Measurements from ENCODE around the gene CCDC187.
"Not testable (repeated sequence)": the region's sequence is repeated elsewhere in the genome, so short reads cannot be mapped to it uniquely, and the experiment has no call there.

The CCDC187 gene

DNA sequence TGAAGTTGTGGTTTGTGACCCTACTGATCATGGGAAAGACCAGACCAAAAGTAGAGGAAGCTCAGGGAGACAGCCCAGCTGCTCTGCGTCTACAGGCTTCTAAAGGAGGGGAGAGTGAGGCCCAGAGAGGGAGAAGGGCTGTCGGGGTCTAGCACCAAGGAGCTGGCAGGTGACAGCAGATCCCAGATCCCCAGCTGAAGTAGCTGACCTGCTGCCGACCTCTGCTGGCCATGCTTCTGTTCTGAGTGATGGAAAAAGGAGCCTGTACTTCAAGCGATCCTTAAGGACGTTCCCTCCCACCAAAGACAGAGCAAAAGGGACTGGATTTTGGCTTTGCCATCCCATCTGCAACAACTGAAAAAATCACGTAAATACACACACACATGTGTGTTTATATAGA is 35.6 kb downstream of the CCDC187 start:
- no peaks in the 10 kb centered on the region for H3K27me3 ChIP-seq (ENCODE audit: control insufficient read depth, insufficient read depth, low read length)
- no peaks in the 10 kb centered on the region for H3K9me3 ChIP-seq (ENCODE audit: control insufficient read depth, insufficient read depth, low read length)
- H3K9ac ChIP-seq (ENCODE audit: low read depth, low read length), result no peak overlapping the region
- no peak overlapping the region for H3K4me3 ChIP-seq (ENCODE audit: low read depth, low read length)
- no peak overlapping the region for H3K27ac ChIP-seq (ENCODE audit: low read depth, low read length)
- peaks cover 7% of the 10 kb centered on the region for H3K4me1 ChIP-seq (ENCODE audit: control insufficient read depth, insufficient read depth, low read length)
- no peaks in the 10 kb centered on the region for H3K36me3 ChIP-seq (ENCODE audit: control insufficient read depth, insufficient read depth, low read length)

DNA sequence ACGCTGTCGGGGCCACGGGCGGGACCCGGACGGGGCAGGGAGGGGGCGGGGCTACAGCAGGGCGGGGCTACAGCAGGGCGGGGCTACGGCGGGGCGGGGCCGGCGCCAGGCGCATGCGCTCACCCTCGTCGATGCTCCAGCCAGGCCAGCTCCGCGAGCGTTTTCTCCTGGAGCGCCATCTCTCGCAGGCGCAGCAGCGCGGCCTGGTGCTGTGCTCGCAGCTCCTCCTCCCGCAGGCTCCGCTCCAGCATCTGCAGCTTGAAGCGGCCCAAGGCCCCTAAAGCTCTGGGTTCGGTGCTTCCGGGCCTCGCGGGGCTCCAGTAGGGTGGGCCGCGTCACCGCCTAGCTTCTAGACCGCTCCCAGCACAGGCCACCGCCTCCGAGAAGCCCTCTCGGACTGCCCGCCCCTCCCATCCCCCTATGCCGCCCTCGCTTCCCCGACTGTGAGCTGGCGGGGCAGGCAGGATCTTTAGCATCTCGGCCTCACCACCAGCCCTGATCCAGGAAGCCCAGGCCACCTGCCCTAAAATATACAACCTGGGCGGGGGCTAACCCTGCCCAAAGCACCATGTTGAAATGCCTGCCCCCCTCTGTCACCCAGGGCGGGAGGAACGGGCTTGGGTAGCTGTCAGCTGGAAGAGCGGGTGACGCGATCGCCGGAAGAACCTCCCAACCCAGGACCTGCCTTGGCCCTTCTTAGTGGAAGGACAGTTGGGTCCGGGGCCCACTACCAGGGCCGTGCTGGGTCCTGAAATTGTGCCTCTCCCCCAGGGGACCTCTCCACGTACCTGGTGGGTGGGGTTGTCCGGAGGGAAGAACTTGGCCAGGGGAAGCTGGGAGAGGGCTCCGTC is 36.4 kb downstream of the CCDC187 start:
- Histone ChIP-seq H3K9me3 (ENCODE audit: control insufficient read depth, insufficient read depth, low read length) (no peaks in the 10 kb centered on the region), H3K9ac (ENCODE audit: low read depth, low read length) (0 out of 2 replicates have a peak overlapping the region, but pooled peaks have one; percentile 45), H3K27me3 (ENCODE audit: control insufficient read depth, insufficient read depth, low read length) (no peaks in the 10 kb centered on the region), H3K27ac (ENCODE audit: low read depth, low read length) (peak overlapping the region; percentile 70), H3K4me1 (ENCODE audit: control insufficient read depth, insufficient read depth, low read length) (peaks cover 7% of the 10 kb centered on the region), H3K4me3 (ENCODE audit: low read depth, low read length) (peak overlapping the region; percentile 77), H3K36me3 (ENCODE audit: control insufficient read depth, insufficient read depth, low read length) (no peaks in the 10 kb centered on the region)

DNA sequence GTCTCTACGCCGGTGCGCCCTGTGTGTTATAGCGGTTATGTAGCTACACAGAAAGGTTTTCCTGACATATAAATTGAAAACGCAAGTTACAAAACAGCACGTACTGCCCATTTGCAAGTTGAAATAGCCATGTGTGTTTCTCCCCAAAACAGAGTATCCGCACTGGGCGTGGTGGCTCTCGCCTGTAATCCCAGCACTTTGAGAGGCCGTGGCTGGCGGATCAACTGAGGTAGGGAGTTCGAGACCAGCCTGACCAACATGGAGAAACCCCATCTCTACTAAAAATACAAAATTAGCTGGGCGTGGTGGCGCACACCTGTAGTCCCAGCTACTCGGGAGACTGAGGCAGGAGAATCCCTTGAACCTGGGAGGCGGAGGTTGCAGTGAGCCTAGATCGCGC is 37.3 kb downstream of the CCDC187 start:
- H3K36me3 ChIP-seq (ENCODE audit: control insufficient read depth, insufficient read depth, low read length); H3K27ac ChIP-seq (ENCODE audit: low read depth, low read length); H3K4me1 ChIP-seq (ENCODE audit: control insufficient read depth, insufficient read depth, low read length); H3K9me3 ChIP-seq (ENCODE audit: control insufficient read depth, insufficient read depth, low read length); H3K9ac ChIP-seq (ENCODE audit: low read depth, low read length); H3K27me3 ChIP-seq (ENCODE audit: control insufficient read depth, insufficient read depth, low read length): not testable (repeated sequence)
- H3K4me3 ChIP-seq (ENCODE audit: low read depth, low read length), result peak overlapping the region; percentile 46; the same call in 1 of the 2 replicates

DNA sequence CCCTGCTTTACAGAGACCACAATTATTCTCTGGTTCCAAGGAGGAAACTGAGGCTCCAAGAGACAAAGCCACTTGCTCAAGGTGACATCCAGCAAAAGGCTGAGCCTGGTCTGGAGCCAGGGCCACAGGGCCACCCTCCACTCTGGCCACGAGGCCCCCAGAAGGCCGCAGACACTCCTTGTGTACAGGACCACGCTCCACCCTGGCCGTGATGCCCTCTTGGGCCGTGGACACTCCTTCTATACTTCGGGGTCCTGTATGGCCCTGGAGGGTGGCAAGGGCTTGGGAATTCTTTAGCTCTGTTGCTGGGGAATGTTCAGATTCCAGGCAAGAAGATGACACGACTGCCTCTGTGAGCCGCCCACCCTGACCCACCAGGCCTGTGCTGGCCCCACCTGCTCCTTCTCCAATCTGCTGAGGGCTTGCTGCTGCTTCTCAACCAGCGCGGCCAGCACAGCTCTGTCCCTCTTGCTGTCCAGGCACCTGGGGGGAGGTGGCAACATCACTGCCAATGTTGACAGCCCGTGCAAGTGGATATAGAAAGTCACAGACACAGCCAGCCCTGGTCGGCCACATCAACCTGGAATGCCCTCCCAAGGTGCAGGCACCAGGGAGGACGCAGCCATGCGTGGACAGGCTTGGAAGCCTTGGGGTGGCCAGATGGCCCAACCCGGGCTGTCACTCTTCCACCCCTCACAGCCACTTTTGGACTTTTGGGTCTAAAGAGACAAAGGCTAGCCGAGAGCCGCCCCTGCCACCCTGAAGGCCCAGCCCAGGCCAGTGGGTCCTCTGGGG is 38.1 kb downstream of the CCDC187 start:
- no peak overlapping the region for H3K9ac ChIP-seq (ENCODE audit: low read depth, low read length)
- no peak overlapping the region for H3K27ac ChIP-seq (ENCODE audit: low read depth, low read length)
- no peak overlapping the region for H3K4me3 ChIP-seq (ENCODE audit: low read depth, low read length)
- no peaks in the 10 kb centered on the region for H3K27me3 ChIP-seq (ENCODE audit: control insufficient read depth, insufficient read depth, low read length)
- no peaks in the 10 kb centered on the region for H3K9me3 ChIP-seq (ENCODE audit: control insufficient read depth, insufficient read depth, low read length)
- peaks cover 7% of the 10 kb centered on the region for H3K4me1 ChIP-seq (ENCODE audit: control insufficient read depth, insufficient read depth, low read length)
- H3K36me3 ChIP-seq (ENCODE audit: control insufficient read depth, insufficient read depth, low read length), result no peaks in the 10 kb centered on the region

DNA sequence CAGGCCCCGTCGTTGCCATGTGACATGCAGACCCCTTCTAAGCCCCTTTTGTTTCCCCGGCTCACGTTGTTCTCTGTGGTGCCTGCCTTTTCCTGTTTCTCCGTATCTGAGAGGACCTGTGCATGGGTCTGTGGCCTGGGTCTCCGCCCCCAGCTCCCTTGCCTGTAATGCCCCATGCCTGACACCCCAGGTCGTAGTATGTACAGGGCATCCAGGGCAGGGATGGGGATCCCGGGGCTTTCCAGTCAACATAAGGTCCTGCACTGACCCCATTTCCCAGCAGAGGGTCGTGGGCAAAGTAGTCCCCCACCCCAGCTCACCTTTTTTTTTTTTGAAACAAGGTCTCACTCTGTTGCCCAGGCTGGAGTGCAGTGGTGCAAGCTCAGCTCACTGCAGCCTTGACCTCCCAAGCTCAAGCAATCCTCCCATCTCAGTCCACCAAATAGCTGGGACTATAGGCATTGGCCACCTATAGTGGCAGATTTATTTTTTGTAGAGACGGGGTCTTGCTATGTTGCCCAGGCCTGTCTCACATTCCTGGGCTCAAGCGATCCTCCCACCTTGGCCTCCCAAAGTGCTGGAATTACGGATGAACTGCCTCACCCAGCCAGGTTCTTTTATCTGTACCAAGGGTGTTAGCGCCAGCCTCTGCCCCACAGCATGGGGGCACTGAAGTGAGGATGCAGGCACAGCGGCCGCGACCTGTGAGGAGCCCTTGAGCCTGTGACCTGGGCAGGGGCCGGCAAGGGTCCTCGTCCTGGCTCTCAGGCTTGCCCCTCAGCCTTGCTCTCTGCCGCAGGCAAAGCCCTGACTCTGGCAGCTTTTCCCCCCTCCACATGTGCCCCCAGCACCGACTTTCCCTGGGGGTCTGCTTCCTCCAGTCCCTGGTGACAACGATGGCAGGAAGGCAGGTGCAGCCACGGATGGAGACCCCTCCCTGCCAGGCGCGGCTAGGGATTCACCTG is 39.2 kb downstream of the CCDC187 start:
- H3K9ac ChIP-seq (ENCODE audit: low read depth, low read length), result no peak overlapping the region
- no peak overlapping the region for H3K4me3 ChIP-seq (ENCODE audit: low read depth, low read length)
- H3K27ac ChIP-seq (ENCODE audit: low read depth, low read length), result no peak overlapping the region
- no peaks in the 10 kb centered on the region for H3K27me3 ChIP-seq (ENCODE audit: control insufficient read depth, insufficient read depth, low read length)
- H3K36me3 ChIP-seq (ENCODE audit: control insufficient read depth, insufficient read depth, low read length), result no peaks in the 10 kb centered on the region
- peaks cover 7% of the 10 kb centered on the region for H3K4me1 ChIP-seq (ENCODE audit: control insufficient read depth, insufficient read depth, low read length)
- H3K9me3 ChIP-seq (ENCODE audit: control insufficient read depth, insufficient read depth, low read length), result no peaks in the 10 kb centered on the region

DNA sequence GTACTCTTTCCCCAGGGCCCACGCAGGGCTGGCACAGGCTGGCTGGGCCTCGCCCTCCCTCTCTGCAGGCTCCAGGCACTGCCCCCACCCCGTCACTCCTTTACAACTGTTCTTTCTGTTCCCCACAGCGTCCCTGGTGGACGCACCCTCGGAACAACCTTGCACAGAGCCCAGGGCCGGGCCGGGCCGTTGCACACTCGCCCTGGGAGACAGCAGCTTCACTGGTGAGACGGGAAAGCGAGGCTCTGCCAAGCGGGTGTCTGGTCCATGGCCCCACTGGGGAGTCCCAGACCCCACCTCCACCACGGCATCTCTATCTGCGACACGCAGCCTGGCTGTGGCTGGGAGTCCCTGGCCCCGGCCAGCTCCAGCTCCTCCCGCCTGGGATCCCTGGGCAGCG is 39.9 kb downstream of the CCDC187 start:
- H3K4me1 ChIP-seq (ENCODE audit: control insufficient read depth, insufficient read depth, low read length), result peaks cover 7% of the 10 kb centered on the region
- H3K36me3 ChIP-seq (ENCODE audit: control insufficient read depth, insufficient read depth, low read length), result no peaks in the 10 kb centered on the region
- H3K27me3 ChIP-seq (ENCODE audit: control insufficient read depth, insufficient read depth, low read length), result no peaks in the 10 kb centered on the region
- no peak overlapping the region for H3K27ac ChIP-seq (ENCODE audit: low read depth, low read length)
- no peak overlapping the region for H3K9ac ChIP-seq (ENCODE audit: low read depth, low read length)
- H3K9me3 ChIP-seq (ENCODE audit: control insufficient read depth, insufficient read depth, low read length), result no peaks in the 10 kb centered on the region
- H3K4me3 ChIP-seq (ENCODE audit: low read depth, low read length), result no peak overlapping the region

DNA sequence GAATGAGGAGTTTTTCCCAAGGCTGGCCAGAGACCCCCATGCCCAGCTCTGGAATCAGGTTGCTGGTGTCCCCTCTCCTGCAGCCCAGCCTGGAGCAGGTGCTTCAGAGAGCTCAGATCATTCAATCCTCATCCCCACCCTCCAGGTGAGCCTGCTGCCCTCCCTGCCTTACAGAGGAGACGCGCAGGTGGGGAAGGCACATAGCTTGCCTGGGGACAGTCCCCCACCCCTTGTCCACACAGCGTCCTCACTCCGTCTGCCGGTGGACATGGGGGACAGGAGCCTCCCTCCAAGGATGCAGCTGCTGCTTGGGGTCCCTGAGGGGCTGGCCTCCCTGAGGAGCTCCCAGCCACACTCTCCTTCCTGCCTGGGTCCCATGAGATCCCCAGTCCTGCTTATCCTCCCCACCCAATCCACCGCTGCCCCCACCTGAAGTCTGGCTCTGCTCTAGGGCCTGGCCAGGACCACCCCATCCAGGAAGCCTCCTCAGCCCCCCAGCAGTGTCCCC is 41.2 kb downstream of the CCDC187 start:
- H3K9ac ChIP-seq (ENCODE audit: low read depth, low read length), result no peak overlapping the region

DNA sequence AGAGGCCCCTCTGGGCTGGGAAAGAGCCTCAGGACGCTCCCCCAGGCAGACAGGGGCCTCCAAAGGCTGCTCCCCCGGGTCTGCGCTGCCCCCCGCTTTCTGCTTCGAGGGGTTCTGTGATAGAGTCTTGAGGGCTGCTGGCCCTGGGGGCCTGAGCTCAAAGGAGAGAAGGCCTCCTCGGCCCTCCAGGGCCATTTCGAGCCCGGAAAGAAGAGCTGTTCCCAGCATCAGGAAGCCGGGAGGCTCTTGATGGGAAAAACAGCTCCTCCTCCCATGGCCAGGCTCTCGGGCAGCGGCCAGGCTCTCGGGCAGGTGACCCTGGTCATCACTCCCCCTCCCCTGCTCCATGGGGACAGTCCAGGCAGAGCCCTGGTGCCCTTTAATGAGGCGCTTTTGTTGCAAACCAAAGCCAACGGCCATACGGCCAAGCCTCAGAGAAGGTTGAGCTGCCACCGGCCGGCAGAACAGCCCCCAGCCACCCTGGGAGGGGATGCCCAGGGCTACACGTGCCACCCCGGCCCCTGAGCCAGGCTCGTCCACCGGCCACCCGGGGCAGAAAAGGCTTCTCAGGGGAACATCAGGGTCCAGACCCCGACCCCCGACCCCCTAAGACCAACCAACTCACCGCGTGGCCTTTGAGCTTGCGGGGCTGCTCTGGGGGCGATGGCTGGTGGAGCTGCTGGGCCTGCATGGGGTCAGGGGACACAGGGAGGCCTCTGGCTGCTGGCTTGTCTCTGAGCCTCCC is 42.0 kb downstream of the CCDC187 start:
- no peaks in the 10 kb centered on the region for H3K27me3 ChIP-seq (ENCODE audit: control insufficient read depth, insufficient read depth, low read length)
- no peak overlapping the region for H3K4me3 ChIP-seq (ENCODE audit: low read depth, low read length)
- H3K36me3 ChIP-seq (ENCODE audit: control insufficient read depth, insufficient read depth, low read length), result no peaks in the 10 kb centered on the region
- no peaks in the 10 kb centered on the region for H3K9me3 ChIP-seq (ENCODE audit: control insufficient read depth, insufficient read depth, low read length)
- no peak overlapping the region for H3K27ac ChIP-seq (ENCODE audit: low read depth, low read length)
- no peaks in the 10 kb centered on the region for H3K4me1 ChIP-seq (ENCODE audit: control insufficient read depth, insufficient read depth, low read length)
- no peak overlapping the region for H3K9ac ChIP-seq (ENCODE audit: low read depth, low read length)

More for the DNA sequence above, 41.2 kb downstream of the CCDC187 start:
- Histone ChIP-seq H3K4me3 (ENCODE audit: low read depth, low read length) (no peak overlapping the region), H3K9me3 (ENCODE audit: control insufficient read depth, insufficient read depth, low read length) (no peaks in the 10 kb centered on the region), H3K27ac (ENCODE audit: low read depth, low read length) (no peak overlapping the region), H3K4me1 (ENCODE audit: control insufficient read depth, insufficient read depth, low read length) (peaks cover 2% of the 10 kb centered on the region), H3K27me3 (ENCODE audit: control insufficient read depth, insufficient read depth, low read length) (no peaks in the 10 kb centered on the region), H3K36me3 (ENCODE audit: control insufficient read depth, insufficient read depth, low read length) (no peaks in the 10 kb centered on the region)

DNA sequence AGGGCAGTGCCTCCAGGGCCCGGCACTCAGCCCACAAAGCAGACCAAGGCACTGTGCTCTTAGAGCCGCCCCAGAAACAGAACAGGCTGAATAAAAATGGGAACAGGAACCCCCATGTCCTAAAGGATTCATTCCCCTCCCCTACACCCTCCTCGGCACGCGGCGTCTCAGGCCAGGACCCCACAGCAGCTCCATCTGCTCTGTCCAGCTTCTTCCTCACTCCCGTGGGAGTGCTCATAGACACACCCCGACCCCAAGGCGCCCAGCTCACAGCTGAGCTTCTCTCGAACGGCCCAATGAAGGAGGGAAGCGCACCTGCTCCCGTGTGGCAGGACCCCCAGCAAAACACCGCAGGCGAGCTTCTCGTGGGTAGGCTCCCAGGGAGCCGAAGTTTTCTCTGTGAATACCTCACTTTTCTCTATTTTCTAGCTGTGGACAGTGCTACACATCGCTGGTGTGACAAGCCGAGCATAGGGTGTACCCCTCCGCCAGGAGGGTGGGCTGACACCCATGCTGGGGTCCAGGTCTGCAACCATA is 42.9 kb downstream of the CCDC187 start:
- Histone ChIP-seq H3K4me3 (ENCODE audit: low read depth, low read length) (no peak overlapping the region), H3K27me3 (ENCODE audit: control insufficient read depth, insufficient read depth, low read length) (no peaks in the 10 kb centered on the region), H3K27ac (ENCODE audit: low read depth, low read length) (no peak overlapping the region), H3K4me1 (ENCODE audit: control insufficient read depth, insufficient read depth, low read length) (no peaks in the 10 kb centered on the region), H3K9ac (ENCODE audit: low read depth, low read length) (no peak overlapping the region), H3K9me3 (ENCODE audit: control insufficient read depth, insufficient read depth, low read length) (no peaks in the 10 kb centered on the region), H3K36me3 (ENCODE audit: control insufficient read depth, insufficient read depth, low read length) (no peaks in the 10 kb centered on the region)

DNA sequence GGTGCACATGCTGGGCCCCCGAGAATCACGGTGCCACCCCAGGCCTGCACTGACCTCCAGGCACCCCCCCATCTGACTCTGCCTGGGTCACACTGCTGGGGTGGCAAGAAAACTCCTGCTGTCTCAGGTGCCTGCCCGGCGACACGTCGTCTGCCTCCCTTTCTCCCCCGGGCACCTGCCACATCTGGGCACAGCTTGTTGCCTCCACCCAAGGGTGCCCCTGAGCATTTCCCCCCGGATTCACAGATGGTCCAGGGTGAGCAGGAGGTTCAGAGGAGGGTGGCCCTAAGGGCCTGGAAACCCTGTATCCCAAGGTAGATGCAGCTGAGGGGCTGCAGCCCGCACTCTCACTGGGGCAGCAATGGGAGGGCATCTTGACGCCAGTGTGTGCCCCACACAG is 43.4 kb downstream of the CCDC187 start:
- no peaks in the 10 kb centered on the region for H3K27me3 ChIP-seq (ENCODE audit: control insufficient read depth, insufficient read depth, low read length)
- no peaks in the 10 kb centered on the region for H3K4me1 ChIP-seq (ENCODE audit: control insufficient read depth, insufficient read depth, low read length)
- no peak overlapping the region for H3K9ac ChIP-seq (ENCODE audit: low read depth, low read length)
- H3K4me3 ChIP-seq (ENCODE audit: low read depth, low read length), result no peak overlapping the region
- H3K9me3 ChIP-seq (ENCODE audit: control insufficient read depth, insufficient read depth, low read length), result no peaks in the 10 kb centered on the region
- H3K27ac ChIP-seq (ENCODE audit: low read depth, low read length), result no peak overlapping the region
- no peaks in the 10 kb centered on the region for H3K36me3 ChIP-seq (ENCODE audit: control insufficient read depth, insufficient read depth, low read length)
